ENCODE results near the gene PSMC1. TPM values are rescaled to one million over a fixed set of nuclear protein-coding genes. Genes with fewer than 3 reads are reported as not detected.
A peak's percentile ranks its signal among the peaks of the same experiment; 100 is the strongest.
"Not testable (repeated sequence)": the region's sequence is repeated elsewhere in the genome, so short reads cannot be mapped to it uniquely, and the experiment has no call there.

Gene PSMC1
- polyA plus RNA-seq (ENCODE audit: insufficient read length) = 110 TPM

GRCh38 chr14:90256354-90257131, at the start of gene PSMC1:
TSS of gene PSMC1 (plus strand) at chr14:90256553. CDS start at chr14:90256598, 45 bp downstream.
- DNase-seq (ENCODE audit: low read depth) = peak; percentile 91

GRCh38 chr14:90213099-90213748, 43.1 kb upstream of the PSMC1 start:
- DNase-seq (ENCODE audit: low read depth) = no peak

- DNase-seq (ENCODE audit: low read depth) = no peak
Observed at GRCh38 chr14:90228478-90228877, 27.9 kb upstream of the PSMC1 start.

- not testable (repeated sequence) for DNase-seq (ENCODE audit: low read depth)
Observed at GRCh38 chr14:90229942-90230341, 26.4 kb upstream of the PSMC1 start.

GRCh38 chr14:90235179-90235976, 21.0 kb upstream of the PSMC1 start:
- DNase-seq (ENCODE audit: low read depth) = no peak

- no peak for DNase-seq (ENCODE audit: low read depth)
Observed at GRCh38 chr14:90239139-90239538, 17.2 kb upstream of the PSMC1 start.

- no peak for DNase-seq (ENCODE audit: low read depth)
Observed at GRCh38 chr14:90242444-90242843, 13.9 kb upstream of the PSMC1 start.

- DNase-seq (ENCODE audit: low read depth) = no peak
Observed at GRCh38 chr14:90246936-90247335, 9.4 kb upstream of the PSMC1 start.

- not testable (repeated sequence) for DNase-seq (ENCODE audit: low read depth)
Observed at GRCh38 chr14:90247441-90247840, 8.9 kb upstream of the PSMC1 start.

- DNase-seq (ENCODE audit: low read depth) = no peak
Observed at GRCh38 chr14:90248594-90248993, 7.8 kb upstream of the PSMC1 start.

- DNase-seq (ENCODE audit: low read depth) = no peak
Observed at GRCh38 chr14:90253826-90254225, 2.5 kb upstream of the PSMC1 start.

- no peak for DNase-seq (ENCODE audit: low read depth)
Observed at GRCh38 chr14:90255871-90256270, 482 bp upstream of the PSMC1 start.

- DNase-seq (ENCODE audit: low read depth) = no peak
Observed at GRCh38 chr14:90263748-90264449, 7.5 kb downstream of the PSMC1 start.

- no peak for DNase-seq (ENCODE audit: low read depth)
Observed at GRCh38 chr14:90266441-90267154, 10.2 kb downstream of the PSMC1 start.

GRCh38 chr14:90268420-90268819, 12.1 kb downstream of the PSMC1 start:
- no peak for DNase-seq (ENCODE audit: low read depth)

GRCh38 chr14:90272523-90272922, 16.2 kb downstream of the PSMC1 start:
- DNase-seq (ENCODE audit: low read depth) = no peak

- DNase-seq (ENCODE audit: low read depth) = no peak
Observed at GRCh38 chr14:90273532-90273931, 17.2 kb downstream of the PSMC1 start.

GRCh38 chr14:90274019-90274418, 17.7 kb downstream of the PSMC1 start:
- DNase-seq (ENCODE audit: low read depth) = no peak

GRCh38 chr14:90274808-90275457, 18.6 kb downstream of the PSMC1 start:
- DNase-seq (ENCODE audit: low read depth) = no peak

- no peak for DNase-seq (ENCODE audit: low read depth)
Observed at GRCh38 chr14:90275458-90275814, 19.1 kb downstream of the PSMC1 start.

- DNase-seq (ENCODE audit: low read depth) = no peak
Observed at GRCh38 chr14:90275820-90276219, 19.5 kb downstream of the PSMC1 start.
